Fibroblast of skin of abdomen (primary cell): ENCODE results near the gene CTBP2.

Experiments used
- DNase-seq: peaks from one replicate; pipeline ENCODE4 v3.0.0-alpha.2; 2013

The CTBP2 gene

DNA sequence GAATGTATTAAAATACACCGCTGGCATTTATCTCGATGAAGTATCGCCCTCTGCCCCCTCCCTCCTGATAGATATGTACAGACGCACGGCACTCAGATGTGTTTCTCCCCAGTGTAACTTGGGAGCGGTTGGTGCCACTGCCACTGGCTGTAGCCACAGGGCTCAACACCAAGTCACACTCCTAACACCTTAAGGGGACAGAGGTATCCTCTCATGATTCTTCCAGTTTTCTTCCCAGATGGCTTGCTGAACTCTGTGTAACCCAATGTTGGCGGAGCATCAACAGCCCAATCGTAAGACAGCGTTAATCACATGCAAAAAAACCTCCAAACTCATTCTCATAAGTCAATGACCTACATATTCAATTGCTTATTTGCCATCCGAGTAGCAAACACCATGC is 35.5 kb downstream of the CTBP2 start:
- DNase-seq = no peak

GRCh38 chr10:125124115-125124487 is 36.3 kb downstream of the CTBP2 start:
- no peak for DNase-seq

GRCh38 chr10:125123476-125124114 is 36.8 kb downstream of the CTBP2 start:
- DNase-seq = no peak

DNA sequence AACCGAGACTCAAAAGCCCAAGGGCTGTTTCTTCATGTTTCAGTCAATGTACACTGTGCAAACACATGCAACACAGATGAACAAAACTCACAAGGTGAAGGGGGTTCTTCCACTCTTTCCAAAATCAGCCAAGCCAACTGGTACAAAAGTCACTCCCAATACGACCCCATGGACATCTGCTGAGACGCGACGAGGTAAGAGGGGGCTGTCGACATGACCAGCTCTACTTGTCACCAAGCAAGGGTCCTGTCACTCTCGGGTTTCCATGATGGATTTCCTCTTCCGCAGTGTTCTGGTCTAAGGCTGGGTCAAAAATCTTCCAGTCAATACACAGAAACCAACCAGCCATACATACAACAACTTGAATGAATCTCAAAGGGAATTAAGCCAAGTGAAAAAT is 37.8 kb downstream of the CTBP2 start:
- no peak for DNase-seq

- no peak for DNase-seq
Observed at GRCh38 chr10:125121003-125121402, 39.4 kb downstream of the CTBP2 start.

- no peak for DNase-seq
Observed at GRCh38 chr10:125120053-125120710, 40.2 kb downstream of the CTBP2 start.

DNA sequence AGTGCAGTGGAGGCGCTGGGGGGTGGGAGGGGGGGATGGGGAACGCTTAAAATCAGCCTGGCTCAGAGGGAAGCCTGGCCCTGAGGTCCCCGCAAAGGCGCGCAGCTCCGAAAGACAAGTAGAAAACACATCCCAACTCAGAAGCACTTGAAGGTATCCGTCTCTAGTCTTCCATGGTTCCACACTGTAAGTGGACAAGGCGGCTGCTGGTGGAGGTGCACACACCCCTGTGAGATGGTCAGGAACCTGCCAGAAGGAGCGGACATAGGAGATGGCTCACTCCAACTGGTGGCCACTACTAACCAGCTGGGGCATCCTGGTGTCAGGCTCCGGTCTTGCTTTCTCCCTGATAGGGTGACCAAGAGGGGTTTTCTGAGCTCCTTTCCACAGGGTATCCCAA is 41.7 kb downstream of the CTBP2 start:
- no peak for DNase-seq

DNA sequence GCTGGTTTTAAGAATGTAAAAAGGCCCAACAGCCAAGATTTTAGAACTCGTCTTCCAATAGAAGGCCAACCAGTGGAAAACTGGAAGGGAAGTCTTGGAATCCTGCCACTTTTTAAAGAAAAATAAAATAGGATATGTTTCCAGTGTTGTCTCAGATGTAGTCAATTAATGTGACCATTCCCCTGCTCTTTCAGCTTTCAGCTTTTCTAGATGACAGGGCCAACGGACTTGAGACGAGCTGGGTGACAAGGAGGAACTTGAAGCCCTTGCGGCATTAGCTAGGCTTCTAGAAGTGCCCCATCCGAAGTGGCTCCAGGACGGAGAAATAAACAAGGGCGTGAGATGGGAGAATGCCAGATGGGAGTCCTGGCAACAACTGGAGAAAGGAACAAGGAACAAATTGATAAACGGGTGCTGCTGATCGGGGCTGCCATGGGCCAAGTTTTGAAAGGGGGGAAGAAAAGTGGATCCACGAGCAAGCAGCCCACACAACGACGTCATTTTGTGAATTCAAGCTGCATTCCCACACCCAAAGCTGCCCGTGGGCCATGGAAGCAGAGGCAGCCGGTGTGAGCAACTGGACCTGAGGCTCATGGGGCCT is 42.3 kb downstream of the CTBP2 start:
- peak; percentile 24 for DNase-seq

DNA sequence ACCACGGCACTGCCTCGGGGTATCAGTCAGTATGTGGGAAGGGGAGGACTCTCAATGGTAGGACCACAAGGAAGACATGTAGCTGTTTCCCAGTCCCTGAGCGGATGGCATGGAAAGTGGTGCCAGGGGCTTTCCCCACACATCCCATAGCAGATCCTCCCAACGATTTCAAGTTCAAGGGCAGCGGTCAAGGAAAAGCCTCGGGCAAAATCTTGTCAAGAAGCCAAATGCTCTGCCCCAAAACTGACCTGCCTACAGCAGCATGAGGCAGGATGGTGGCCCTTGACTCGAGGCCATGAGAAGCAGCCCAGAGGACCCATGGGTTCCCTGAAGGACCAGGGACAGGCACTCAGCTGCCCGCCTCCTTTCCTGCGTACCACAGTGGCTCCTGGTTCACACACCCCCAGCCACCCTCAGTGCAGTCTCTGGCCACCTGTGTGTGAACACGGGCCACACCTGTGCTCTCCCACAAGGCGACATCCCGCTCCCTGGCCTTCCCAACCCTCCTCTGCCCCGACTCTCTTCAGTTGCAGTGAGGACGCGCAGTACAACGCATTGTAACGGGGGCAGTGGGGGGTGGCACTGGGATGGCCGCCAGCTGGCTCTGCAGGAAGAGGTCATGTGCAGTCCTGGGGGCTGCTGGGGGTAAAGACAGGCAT is 43.6 kb downstream of the CTBP2 start:
- DNase-seq = no peak

DNA sequence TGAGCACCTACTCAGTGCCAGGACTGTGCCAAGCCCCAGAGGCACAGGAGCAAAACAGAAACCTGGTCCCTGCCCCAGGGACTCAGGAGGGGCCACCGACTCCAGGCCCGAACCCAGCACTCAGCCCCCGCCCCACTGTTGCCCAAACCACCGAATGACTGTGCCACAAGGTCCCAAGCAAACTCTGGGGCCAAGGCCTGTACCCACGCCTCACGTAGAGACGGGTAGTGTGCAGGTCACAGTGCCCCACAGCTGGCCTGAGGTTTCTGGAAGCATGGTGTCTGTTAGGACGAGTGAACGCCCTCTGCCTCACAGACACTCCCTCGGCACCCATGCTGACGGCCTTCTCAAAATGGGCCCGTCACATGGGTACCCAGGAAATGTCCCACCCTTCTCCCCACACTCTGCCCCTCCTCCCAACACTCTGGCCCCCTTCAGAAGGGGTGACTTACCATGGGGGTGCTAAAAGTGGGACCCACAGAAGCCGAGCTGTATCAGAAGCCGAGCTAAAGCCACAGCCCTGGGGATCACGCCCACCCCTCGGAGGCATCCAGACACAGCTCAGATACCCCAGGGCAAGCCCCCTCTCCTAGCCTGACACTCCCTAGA is 44.2 kb downstream of the CTBP2 start:
- no peak for DNase-seq

- DNase-seq = no peak
Observed at GRCh38 chr10:125115409-125115808, 45.0 kb downstream of the CTBP2 start.

DNA sequence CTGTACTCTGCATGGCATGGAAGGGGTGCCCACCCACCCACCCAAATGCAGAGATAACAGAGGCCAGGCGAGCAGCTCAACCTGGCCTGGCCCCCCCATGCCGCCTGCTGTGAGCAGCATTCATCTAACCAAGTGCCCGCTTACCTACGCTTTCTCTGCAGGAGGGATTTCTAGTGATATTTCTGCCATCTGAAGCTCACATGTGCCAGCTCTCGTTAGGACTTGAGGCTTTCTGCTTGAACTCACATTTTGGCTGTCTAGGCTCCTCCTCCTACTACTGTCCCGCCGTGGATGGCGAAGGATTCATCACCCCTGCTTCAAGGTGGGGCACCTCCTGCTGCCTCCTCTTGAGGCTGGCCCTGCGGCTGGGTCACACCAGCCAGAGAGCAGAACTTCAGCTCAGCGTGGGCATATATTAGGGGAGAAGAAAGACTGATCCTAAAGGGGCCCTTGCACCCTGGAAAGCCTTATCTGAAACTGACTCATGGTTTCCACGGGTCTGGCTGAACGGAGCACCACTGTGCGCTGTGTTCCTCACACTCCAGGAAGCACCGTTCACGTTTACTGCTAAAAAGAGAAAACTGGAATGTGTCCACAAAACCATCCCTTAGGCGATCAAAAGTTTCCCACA is 45.5 kb downstream of the CTBP2 start:
- no peak for DNase-seq

GRCh38 chr10:125113691-125114371 is 46.5 kb downstream of the CTBP2 start:
- DNase-seq = peak; percentile 29

GRCh38 chr10:125112697-125113494 is 47.5 kb downstream of the CTBP2 start:
- no peak for DNase-seq

DNA sequence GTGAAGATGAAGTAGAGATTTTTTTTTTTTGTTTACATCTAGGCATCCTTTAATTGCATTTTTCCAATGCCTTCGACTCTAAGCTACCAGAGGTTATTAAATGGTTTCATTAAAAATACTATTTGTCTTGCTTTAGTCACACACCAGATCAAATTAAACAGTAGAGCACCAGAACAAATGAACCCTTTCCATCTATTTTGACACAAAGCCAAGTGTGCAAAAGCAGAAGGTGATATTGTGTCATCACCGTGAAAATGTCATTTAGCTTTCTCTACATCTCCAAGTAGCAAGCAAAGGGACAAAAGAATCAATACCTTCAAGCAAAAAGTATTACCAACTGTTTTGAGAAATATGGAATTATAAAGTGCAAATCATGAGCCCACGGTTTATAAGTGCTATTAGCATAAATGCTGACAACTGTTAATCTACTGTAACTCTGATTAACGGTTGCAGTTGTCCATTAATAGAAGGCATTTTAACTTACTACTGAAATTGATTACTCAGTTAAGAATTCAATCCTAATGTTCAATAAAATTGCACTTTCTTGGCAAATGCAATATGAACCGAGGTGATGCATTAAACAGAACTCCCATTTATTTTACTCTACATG is 49.1 kb downstream of the CTBP2 start:
- no peak for DNase-seq

DNA sequence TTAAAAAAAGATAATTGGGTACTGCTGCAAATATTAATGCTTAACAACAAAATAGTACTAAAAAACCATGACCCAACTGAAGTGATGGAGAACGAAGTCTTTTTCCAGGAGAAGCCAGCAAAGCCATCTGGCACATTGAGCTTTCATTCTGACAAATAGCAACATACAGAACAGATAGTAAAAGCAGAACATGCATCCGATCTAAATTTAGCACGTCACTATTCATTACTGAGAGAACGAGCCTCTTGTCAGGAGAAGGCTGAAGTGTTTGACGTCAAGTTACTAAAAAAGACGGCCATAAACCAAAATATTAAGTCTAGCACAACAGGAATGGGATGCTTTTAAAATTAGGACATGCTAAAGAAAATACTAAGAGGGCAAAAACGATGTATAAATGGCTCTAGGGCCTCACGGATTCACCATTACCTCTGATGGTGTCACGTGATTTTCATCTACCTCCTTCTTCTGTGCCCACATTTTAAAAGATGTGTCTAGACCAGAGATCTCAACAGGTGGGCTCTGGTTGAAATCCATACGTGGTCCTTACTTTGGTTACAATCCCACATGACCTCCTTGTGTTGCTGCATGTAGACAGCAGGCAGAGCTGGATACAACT is 52.3 kb downstream of the CTBP2 start:
- no peak for DNase-seq

- DNase-seq = no peak
Observed at GRCh38 chr10:125107166-125107949, 53.0 kb downstream of the CTBP2 start.

DNA sequence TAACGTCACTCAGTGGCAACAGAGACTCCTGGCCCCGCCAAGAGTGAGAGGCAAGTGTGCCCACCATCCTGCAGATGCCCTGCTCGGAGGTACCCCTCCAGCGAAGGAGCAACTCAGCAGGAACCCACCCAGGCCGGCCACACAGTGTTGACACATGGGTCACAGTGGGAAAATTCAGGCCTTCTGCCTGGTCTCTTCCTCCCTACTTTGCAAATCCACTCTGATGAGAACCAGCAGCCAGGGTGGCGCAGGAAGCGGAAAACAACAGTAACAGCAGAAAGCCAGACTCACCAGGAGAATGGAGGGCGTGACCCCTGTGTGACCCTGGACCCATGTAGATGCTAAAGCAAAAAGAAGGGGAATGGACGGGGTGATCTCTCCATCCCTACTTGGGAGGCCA is 53.8 kb downstream of the CTBP2 start:
- DNase-seq = no peak

DNA sequence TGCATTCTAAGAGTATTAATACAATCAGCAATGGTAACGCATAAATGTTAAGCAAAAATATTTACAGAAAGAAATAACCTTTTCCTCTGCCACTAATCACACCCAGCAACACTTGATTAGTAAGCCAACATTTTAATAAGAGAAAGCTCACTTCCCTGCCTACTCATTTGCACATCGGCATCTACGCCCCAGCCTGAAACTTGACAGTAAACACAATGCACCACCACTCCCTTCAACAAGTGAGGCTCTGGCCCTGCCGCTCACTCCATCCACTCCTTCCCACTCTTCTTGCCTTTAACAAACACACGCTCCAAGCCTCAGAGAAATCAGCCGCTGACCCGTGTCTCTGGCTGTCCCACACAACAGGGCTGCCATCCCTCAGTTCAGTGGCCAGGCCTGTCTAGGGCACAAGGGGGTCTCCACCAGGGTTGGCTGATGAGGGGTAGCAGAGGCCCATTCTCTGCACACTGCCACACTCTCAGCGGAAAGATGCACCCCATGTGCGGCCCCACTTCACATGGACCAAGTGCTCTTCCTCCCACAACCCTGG is 54.6 kb downstream of the CTBP2 start:
- DNase-seq = no peak
